HepG2 (cell line): Measurements from ENCODE around the gene CYSRT1. TPM values are rescaled to one million over a fixed set of nuclear protein-coding genes. Genes with fewer than 3 reads are reported as not detected.
A peak's percentile ranks its signal among the peaks of the same experiment; 100 is the strongest.

Experiments
- GABPA ChIP-seq, 2 experiments: IDR thresholded peaks; 2 replicates each; pipeline ENCODE4 v1.6.1; 2011 to 2016; ENCODE audit warnings: low read depth in 2 of 2, low read length in 1 of 2, missing biosample characterization in 1 of 2, missing genetic modification characterization in 1 of 2
- HIVEP1 ChIP-seq: sonication (generic); formaldehyde crosslinking; IDR thresholded peaks from 2 replicates; pipeline ENCODE4 v1.4.0; 2020; ENCODE audit warnings: mild to moderate bottlenecking, missing genetic modification reagents
- MAZ ChIP-seq, 2 experiments: sonication (generic) in 1 of 2; formaldehyde crosslinking in 1 of 2; IDR thresholded peaks; 2 replicates each; pipeline versions ENCODE4 v1.5.0 to v1.6.1; 2012 to 2020; ENCODE audit warnings: low read depth in 2 of 2, mild to moderate bottlenecking in 2 of 2, borderline replicate concordance in 1 of 2, improper control_type of control experiment in 1 of 2, low read length in 1 of 2, missing genetic modification reagents in 1 of 2, moderate library complexity in 1 of 2
- PCBP2 ChIP-seq: fragments of 200-400 bp; formaldehyde crosslinking; optimal IDR thresholded peaks from 2 replicates; pipeline ENCODE3; 2018; ENCODE audit warnings: low read length, low read depth; ENCODE audit not compliant: poor library complexity, severe bottlenecking
- U2AF1 ChIP-seq: fragments of 200-400 bp; formaldehyde crosslinking; optimal IDR thresholded peaks from 2 replicates; pipeline ENCODE3; 2017; ENCODE audit warnings: mild to moderate bottlenecking, low read depth, low read length
- YY1 ChIP-seq: IDR thresholded peaks from 2 replicates; pipeline ENCODE4 v1.6.1; 2011; ENCODE audit warnings: low read length, low read depth, moderate library complexity, mild to moderate bottlenecking; ENCODE audit not compliant: insufficient read depth, insufficient replicate concordance
- ZC3H4 ChIP-seq: sonication (generic); formaldehyde crosslinking; IDR thresholded peaks from 2 replicates; pipeline ENCODE4 v1.4.0; 2020; ENCODE audit warnings: missing genetic modification reagents, borderline replicate concordance
- ZNF260 ChIP-seq: sonication (generic); formaldehyde crosslinking; IDR thresholded peaks from 2 replicates; pipeline ENCODE4 v1.4.0; 2020; ENCODE audit warnings: missing genetic modification reagents, low read depth, mild to moderate bottlenecking, borderline replicate concordance
- ZNF547 ChIP-seq: sonication (generic); formaldehyde crosslinking; IDR thresholded peaks from 2 replicates; pipeline ENCODE4 v1.5.1; 2020; ENCODE audit warnings: mild to moderate bottlenecking, missing genetic modification reagents
- ZZZ3 ChIP-seq: sonication (generic); formaldehyde crosslinking; IDR thresholded peaks from 2 replicates; pipeline ENCODE4 v1.4.0; 2020; ENCODE audit warnings: missing genetic modification reagents, mild to moderate bottlenecking, borderline replicate concordance
- polyA plus RNA-seq, 8 experiments: library from polyadenylated mRNA; depleted of rRNA in 3 of 8; stranded (reverse) in 7 of 8; unstranded in 1 of 8; fragments of >200 nt; fragmentation: Illumina TruSeq in 4 of 8; extraction: Trizol in 4 of 8; gene quantifications; 2 replicates each; pipeline versions ENCODE4 v1.2.1 to v1.2.3, GENCODE V29; 2011 to 2016; ENCODE audit warnings: low read depth in 4 of 8, missing spikeins in 1 of 8, mixed read lengths in 1 of 8; ENCODE audit not compliant: insufficient read depth in 1 of 8
- total RNA-seq, 5 experiments: library from RNA; depleted of rRNA; stranded (reverse); fragments of >200 nt; fragmentation: Illumina TruSeq; extraction: Trizol; gene quantifications; 2 replicates each; pipeline ENCODE4 v1.2.3, GENCODE V29; 2016; ENCODE audit warnings: low read depth in 1 of 5
- TF ChIP-seq, protein P1 (sequence below): sonication (generic); formaldehyde crosslinking; IDR thresholded peaks from 2 replicates; pipeline ENCODE4 v1.5.1; 2020; ENCODE audit warnings: mild to moderate bottlenecking, missing genetic modification reagents, moderate library complexity
- TF ChIP-seq, protein P2 (sequence below): sonication (generic); formaldehyde crosslinking; IDR thresholded peaks from 2 replicates; pipeline ENCODE4 v1.9.0; 2021; ENCODE audit warnings: missing genetic modification reagents, borderline replicate concordance
- TF ChIP-seq, protein P3 (sequence below): sonication (generic); formaldehyde crosslinking; conservative IDR thresholded peaks from 2 replicates; pipeline ENCODE4 v1.8.0; 2022; ENCODE audit warnings: missing genetic modification reagents
- TF ChIP-seq, protein P4 (sequence below): IDR thresholded peaks from 2 replicates; pipeline ENCODE4 v1.6.1; 2016; ENCODE audit warnings: mild to moderate bottlenecking, missing biosample characterization, missing genetic modification reagents

Gene CYSRT1
- total and polyA plus RNA-seq, 2 of the 13 experiments (the other 11 are each of a cell fraction or from before 2014, with no cell fraction given) = 1.5 to 2.1 TPM

DNA sequence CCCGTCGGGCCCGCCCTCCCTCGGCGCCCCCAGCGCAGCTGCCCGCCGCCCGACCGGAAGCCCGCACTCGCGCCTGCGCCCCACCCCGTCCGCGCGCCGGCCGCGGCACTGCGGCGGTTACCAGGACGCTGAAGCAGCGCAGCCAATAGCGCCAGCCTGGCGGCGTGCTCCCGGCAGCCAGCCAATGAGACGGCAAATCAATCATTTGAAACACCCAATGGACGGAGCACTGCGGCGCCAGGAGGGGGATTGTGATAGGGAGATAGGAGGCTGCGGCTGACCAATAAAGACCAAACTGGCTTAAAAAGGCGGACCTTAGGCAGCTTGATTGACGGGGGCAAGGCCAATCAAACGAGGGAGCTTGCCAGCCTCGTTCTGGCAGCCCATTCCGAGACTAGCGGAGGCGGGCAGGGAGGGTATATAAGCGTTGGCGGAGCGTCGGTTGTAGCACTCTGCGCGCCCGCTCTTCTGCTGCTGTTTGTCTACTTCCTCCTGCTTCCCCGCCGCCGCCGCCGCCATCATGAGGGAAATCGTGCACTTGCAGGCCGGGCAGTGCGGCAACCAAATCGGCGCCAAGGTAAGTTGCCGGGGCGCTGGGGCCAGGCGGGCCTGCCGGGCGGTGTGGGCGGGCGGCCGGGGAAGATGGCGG is 16.0 kb downstream of the CYSRT1 start, which contains the start of gene TUBB4B (continued):
- TF ChIP-seq, protein P1, sequence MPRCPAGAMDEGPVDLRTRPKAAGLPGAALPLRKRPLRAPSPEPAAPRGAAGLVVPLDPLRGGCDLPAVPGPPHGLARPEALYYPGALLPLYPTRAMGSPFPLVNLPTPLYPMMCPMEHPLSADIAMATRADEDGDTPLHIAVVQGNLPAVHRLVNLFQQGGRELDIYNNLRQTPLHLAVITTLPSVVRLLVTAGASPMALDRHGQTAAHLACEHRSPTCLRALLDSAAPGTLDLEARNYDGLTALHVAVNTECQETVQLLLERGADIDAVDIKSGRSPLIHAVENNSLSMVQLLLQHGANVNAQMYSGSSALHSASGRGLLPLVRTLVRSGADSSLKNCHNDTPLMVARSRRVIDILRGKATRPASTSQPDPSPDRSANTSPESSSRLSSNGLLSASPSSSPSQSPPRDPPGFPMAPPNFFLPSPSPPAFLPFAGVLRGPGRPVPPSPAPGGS (CRISPR knock-in tag) = no peak
- TF ChIP-seq, protein P2, sequence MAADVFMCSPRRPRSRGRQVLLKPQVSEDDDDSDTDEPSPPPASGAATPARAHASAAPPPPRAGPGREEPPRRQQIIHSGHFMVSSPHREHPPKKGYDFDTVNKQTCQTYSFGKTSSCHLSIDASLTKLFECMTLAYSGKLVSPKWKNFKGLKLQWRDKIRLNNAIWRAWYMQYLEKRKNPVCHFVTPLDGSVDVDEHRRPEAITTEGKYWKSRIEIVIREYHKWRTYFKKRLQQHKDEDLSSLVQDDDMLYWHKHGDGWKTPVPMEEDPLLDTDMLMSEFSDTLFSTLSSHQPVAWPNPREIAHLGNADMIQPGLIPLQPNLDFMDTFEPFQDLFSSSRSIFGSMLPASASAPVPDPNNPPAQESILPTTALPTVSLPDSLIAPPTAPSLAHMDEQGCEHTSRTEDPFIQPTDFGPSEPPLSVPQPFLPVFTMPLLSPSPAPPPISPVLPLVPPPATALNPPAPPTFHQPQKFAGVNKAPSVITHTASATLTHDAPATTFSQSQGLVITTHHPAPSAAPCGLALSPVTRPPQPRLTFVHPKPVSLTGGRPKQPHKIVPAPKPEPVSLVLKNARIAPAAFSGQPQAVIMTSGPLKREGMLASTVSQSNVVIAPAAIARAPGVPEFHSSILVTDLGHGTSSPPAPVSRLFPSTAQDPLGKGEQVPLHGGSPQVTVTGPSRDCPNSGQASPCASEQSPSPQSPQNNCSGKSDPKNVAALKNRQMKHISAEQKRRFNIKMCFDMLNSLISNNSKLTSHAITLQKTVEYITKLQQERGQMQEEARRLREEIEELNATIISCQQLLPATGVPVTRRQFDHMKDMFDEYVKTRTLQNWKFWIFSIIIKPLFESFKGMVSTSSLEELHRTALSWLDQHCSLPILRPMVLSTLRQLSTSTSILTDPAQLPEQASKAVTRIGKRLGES (CRISPR knock-in tag) = peak; percentile 20; the same call in 1 of the 2 replicates
- peak; percentile 65; the same call in 1 of the 2 replicates for TF ChIP-seq ZC3H4 (CRISPR knock-in tag)
- TF ChIP-seq, protein P3, sequence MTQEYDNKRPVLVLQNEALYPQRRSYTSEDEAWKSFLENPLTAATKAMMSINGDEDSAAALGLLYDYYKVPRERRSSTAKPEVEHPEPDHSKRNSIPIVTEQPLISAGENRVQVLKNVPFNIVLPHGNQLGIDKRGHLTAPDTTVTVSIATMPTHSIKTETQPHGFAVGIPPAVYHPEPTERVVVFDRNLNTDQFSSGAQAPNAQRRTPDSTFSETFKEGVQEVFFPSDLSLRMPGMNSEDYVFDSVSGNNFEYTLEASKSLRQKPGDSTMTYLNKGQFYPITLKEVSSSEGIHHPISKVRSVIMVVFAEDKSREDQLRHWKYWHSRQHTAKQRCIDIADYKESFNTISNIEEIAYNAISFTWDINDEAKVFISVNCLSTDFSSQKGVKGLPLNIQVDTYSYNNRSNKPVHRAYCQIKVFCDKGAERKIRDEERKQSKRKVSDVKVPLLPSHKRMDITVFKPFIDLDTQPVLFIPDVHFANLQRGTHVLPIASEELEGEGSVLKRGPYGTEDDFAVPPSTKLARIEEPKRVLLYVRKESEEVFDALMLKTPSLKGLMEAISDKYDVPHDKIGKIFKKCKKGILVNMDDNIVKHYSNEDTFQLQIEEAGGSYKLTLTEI (CRISPR knock-in tag) = no peak
- peak; percentile 59 for TF ChIP-seq U2AF1
- peak; percentile 91 for TF ChIP-seq YY1
- TF ChIP-seq, protein P4, sequence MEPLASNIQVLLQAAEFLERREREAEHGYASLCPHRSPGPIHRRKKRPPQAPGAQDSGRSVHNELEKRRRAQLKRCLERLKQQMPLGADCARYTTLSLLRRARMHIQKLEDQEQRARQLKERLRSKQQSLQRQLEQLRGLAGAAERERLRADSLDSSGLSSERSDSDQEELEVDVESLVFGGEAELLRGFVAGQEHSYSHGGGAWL (CRISPR knock-in tag) = 0 out of 2 replicates have a peak, but pooled peaks have one; percentile 26
- TF ChIP-seq PCBP2 = no peak
- no peak for TF ChIP-seq ZNF260 (CRISPR knock-in tag)
- no peak for TF ChIP-seq GABPA (IDR thresholded peaks at IDR 0.05; ENCODE audit: low read depth, low read length)
- no peak for TF ChIP-seq GABPA (CRISPR knock-in tag; IDR thresholded peaks at IDR 0.05; ENCODE audit: low read depth)
- TF ChIP-seq HIVEP1 (CRISPR knock-in tag) = no peak
- peak; percentile 41; the same call in 1 of the 2 replicates for TF ChIP-seq MAZ (IDR thresholded peaks at IDR 0.05; ENCODE audit: borderline replicate concordance, low read depth, low read length)
- peak; percentile 52; the same call in 1 of the 2 replicates for TF ChIP-seq MAZ (CRISPR knock-in tag; IDR thresholded peaks at IDR 0.05; ENCODE audit: low read depth)
- no peak for TF ChIP-seq ZNF547 (CRISPR knock-in tag)
- TF ChIP-seq ZZZ3 = no peak
